ENCODE data around the gene ANAPC1. TPM values are rescaled to one million over a fixed set of nuclear protein-coding genes. Genes with fewer than 3 reads are reported as not detected.
A peak's percentile ranks its signal among the peaks of the same experiment; 100 is the strongest.

ANAPC1 gene
- total and polyA plus RNA-seq, 7 donors, result 6.5 to 42.4 (median 23.4) TPM

DNA sequence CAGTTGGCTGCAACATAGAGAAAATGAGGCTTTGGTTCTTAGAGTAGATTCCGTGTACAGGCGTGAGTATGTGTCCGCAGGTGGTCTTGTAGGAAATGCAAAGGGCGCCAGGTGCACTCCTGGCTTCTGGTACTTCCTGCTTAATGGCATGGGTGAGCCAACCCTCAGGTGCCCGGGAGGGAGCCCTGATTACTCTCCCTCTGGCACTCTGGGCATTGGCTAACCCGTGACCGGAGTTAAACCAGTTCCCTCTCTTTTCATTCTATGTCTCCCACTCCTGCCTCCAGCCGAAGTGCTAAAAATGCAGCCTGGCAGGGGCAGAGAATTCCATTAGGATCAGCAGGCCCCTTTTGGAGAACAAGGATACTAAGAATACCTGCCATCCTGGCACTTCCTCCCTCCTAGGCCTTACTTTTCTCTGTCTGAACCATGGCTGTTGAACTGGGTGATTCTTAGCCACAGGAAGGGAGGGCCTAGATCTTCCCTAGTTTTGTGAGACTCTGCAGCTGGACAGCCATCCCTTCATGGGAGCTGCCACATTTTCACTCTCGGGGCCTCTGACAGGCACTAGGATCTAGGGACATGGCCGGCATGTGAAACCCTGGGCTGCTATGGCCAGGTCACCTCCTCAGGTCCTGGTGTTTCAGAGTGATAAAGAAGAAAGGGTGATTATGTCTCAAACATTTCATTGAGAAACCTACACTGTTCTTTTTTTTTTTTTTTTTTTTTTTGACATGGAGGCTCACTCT, 20.9 kb upstream of the ANAPC1 start:
- TF ChIP-seq CTCF (IDR thresholded peaks at IDR 0.05) (no peak), POLR2AphosphoS5 (IDR thresholded peaks at IDR 0.05) (no peak), POLR2A (IDR thresholded peaks at IDR 0.05) (no peak), EP300 (IDR thresholded peaks at IDR 0.05) (no peak)
- Histone ChIP-seq H3K4me1 (peaks cover 0 to 73% (median 14%) of the 10 kb centered on the region in 4 donors), H3K27me3 (no peaks in the 10 kb centered on the region), H3K9me3 (no peaks in the 10 kb centered on the region), H3K4me3 (no peak overlapping the region), H3K27ac (peak overlapping the region; percentile 23 to 64 (median 60)), H3K36me3 (no peaks in the 10 kb centered on the region)
- DNase-seq, result no peak
- 92 to 95% methylated on average over 10 of the region's 10 CpGs for WGBS, 2 donors
- intact Hi-C loops (cut with DNase I), result no loop called here

- Histone ChIP-seq H3K4me3 (no peak overlapping the region), H3K9me3 (no peaks in the 10 kb centered on the region), H3K27me3 (no peaks in the 10 kb centered on the region), H3K27ac (peak overlapping the region in 3 of 4 donors; percentile 6 to 59 (median 14)), H3K36me3 (no peaks in the 10 kb centered on the region), H3K4me1 (peaks cover 0 to 67% (median 20%) of the 10 kb centered on the region in 4 donors)
- intact Hi-C loops (cut with DNase I), result no loop called here
- TF ChIP-seq CTCF (IDR thresholded peaks at IDR 0.05) (no peak), POLR2A (IDR thresholded peaks at IDR 0.05) (no peak), EP300 (IDR thresholded peaks at IDR 0.05) (no peak), POLR2AphosphoS5 (IDR thresholded peaks at IDR 0.05) (no peak)
- 92 to 93% methylated on average over 5 of the region's 5 CpGs for WGBS, 2 donors
- no peak for DNase-seq
These were observed 20.0 kb upstream of the ANAPC1 start for GRCh38 chr2:111903930-111904439.

- no peaks in the 10 kb centered on the region for H3K36me3 ChIP-seq
- 74 to 87% methylated on average over 3 of the region's 3 CpGs for WGBS, 2 donors
- no peak for TF ChIP-seq EP300 (IDR thresholded peaks at IDR 0.05)
- no peak for TF ChIP-seq CTCF (IDR thresholded peaks at IDR 0.05)
- no peak for TF ChIP-seq POLR2A (IDR thresholded peaks at IDR 0.05)
- TF ChIP-seq POLR2AphosphoS5 (IDR thresholded peaks at IDR 0.05), result no peak
- no peak overlapping the region for H3K4me3 ChIP-seq
- no peaks in the 10 kb centered on the region for H3K27me3 ChIP-seq
- no peak for DNase-seq
- intact Hi-C loops (cut with DNase I), result no loop called here
- peaks cover 0 to 62% (median 23%) of the 10 kb centered on the region in 4 donors for H3K4me1 ChIP-seq
- H3K27ac ChIP-seq, result peak overlapping the region in 2 of 4 donors; percentile 6 to 14
- H3K9me3 ChIP-seq, result no peaks in the 10 kb centered on the region
These were observed 19.5 kb upstream of the ANAPC1 start for GRCh38 chr2:111903516-111903915.

- H3K27me3 ChIP-seq, result no peaks in the 10 kb centered on the region
- TF ChIP-seq POLR2A (IDR thresholded peaks at IDR 0.05) (no peak), CTCF (IDR thresholded peaks at IDR 0.05) (peak in 1 of 4 experiments; percentile 27)
- H3K4me3 ChIP-seq, result peak overlapping the region in 3 of 4 donors; percentile 6 to 80 (median 79)
- no peaks in the 10 kb centered on the region for H3K36me3 ChIP-seq
- H3K9me3 ChIP-seq, result no peaks in the 10 kb centered on the region
- peaks cover 0 to 46% (median 30%) of the 10 kb centered on the region in 4 donors for H3K4me1 ChIP-seq
- H3K27ac ChIP-seq, result peak overlapping the region; percentile 32 to 90 (median 88)
- intact Hi-C loops (cut with DNase I), result no loop called here
- 13 to 31% methylated on average over 3 of the region's 3 CpGs for WGBS, 2 donors
- no peak for DNase-seq
These were observed 16.9 kb upstream of the ANAPC1 start for GRCh38 chr2:111900859-111901258.
